Gastrocnemius medialis (tissue), 4 donors: ENCODE measurements around the gene CCDC78. TPM values are rescaled to one million over a fixed set of nuclear protein-coding genes. Genes with fewer than 3 reads are reported as not detected.

Source experiments
- ATAC-seq, 2 donors: fragments of 150-250 bp; one replicate each; pipeline ENCODE4 v1.9.1; 2016
- DNase-seq, 2 donors: peaks; one replicate each; pipeline ENCODE4 v3.0.0-alpha.2; 2019
- H3K27ac ChIP-seq, 4 donors: fragments of 200-600 bp; sonication (generic); 1 replicate in 1 of 4; 2 replicates in 3 of 4; pipeline ENCODE4 v1.5.1; 2016 to 2018; ENCODE audit warnings: mild to moderate bottlenecking in 2 of 4, moderate library complexity in 1 of 4
- H3K27me3 ChIP-seq, 3 donors: fragments of 200-600 bp; sonication (generic) in 2 of 3; 1 replicate in 1 of 3; 2 replicates in 2 of 3; pipeline versions ENCODE4 v1.5.1 to v1.6.0; 2016 to 2019; ENCODE audit warnings: mild to moderate bottlenecking in 1 of 3, moderate library complexity in 1 of 3
- H3K36me3 ChIP-seq, 2 donors: fragments of 200-600 bp; sonication (generic) in 1 of 2; one replicate each; pipeline ENCODE4 v1.5.1; 2017 to 2018
- H3K4me1 ChIP-seq, 2 donors: fragments of 200-600 bp; sonication (generic) in 1 of 2; one replicate each; pipeline ENCODE4 v1.5.1; 2016 to 2017; ENCODE audit warnings: mild to moderate bottlenecking in 2 of 2
- H3K4me3 ChIP-seq, 4 donors: fragments of 200-600 bp; sonication (generic) in 3 of 4; 1 replicate in 1 of 4; 2 replicates in 3 of 4; pipeline ENCODE4 v1.5.1; 2016 to 2019; ENCODE audit warnings: mild to moderate bottlenecking in 2 of 4
- H3K9me3 ChIP-seq, 3 donors: fragments of 200-600 bp; sonication (generic) in 2 of 3; 1 replicate in 1 of 3; 2 replicates in 2 of 3; pipeline ENCODE4 v1.5.1; 2016 to 2019
- CTCF ChIP-seq, 5 experiments: fragments of 450-650 bp in 3 of 5; fragments of 200-600 bp in 2 of 5; sonication (generic) in 2 of 5; IDR thresholded peaks in 4 of 5; conservative IDR thresholded peaks in 1 of 5; 1 replicate in 4 of 5; 2 replicates in 1 of 5; pipeline ENCODE4 v1.5.1; 2016 to 2019; ENCODE audit warnings: antibody characterized with exemption in 5 of 5, mild to moderate bottlenecking in 3 of 5, moderate library complexity in 3 of 5
- POLR2A ChIP-seq, 2 donors: fragments of 450-650 bp; IDR thresholded peaks; one replicate each; pipeline ENCODE4 v1.6.1; 2017; ENCODE audit warnings: antibody characterized with exemption in 2 of 2, mild to moderate bottlenecking in 2 of 2, moderate library complexity in 2 of 2
- in situ Hi-C, 4 donors: fragments of 200-750 bp; cut with MboI; loops; one replicate each; pipeline versions ENCODE4 v1.15.0 to v1.8.0; 2017; ENCODE audit warnings: low sequenced_read_pairs in 4 of 4
- intact Hi-C: fragments of 100-400 bp; cut with DNase I; formaldehyde crosslinking; loops from one replicate; pipeline ENCODE4 v1.15.1; 2023; ENCODE audit warnings: low total_unique reads
- total RNA-seq, 4 donors: library from RNA; depleted of rRNA; stranded (reverse); fragments of >200 nt; gene quantifications; one replicate each; pipeline versions ENCODE4 v1.1.0 to v1.2.3, GENCODE V29; 2016

CCDC78 gene
- total RNA-seq, 4 donors from 2014 or later = not detected

- ATAC-seq = no peak
- Histone ChIP-seq H3K36me3 (no peaks in the 10 kb centered on the region), H3K9me3 (no peaks in the 10 kb centered on the region), H3K4me1 (no peaks in the 10 kb centered on the region), H3K4me3 (no peak overlapping the region), H3K27me3 (peaks cover 0 to 19% (median 15%) of the 10 kb centered on the region in 3 donors), H3K27ac (no peak overlapping the region)
- in situ Hi-C loops (no loop called here), intact Hi-C loops (no loop called here)
- DNase-seq = no peak
- TF ChIP-seq CTCF (IDR thresholded peaks at IDR 0.05 in 4 of 5, conservative IDR thresholded peaks at IDR 0.05 in 1 of 5) (no peak), POLR2A (IDR thresholded peaks at IDR 0.05) (no peak)
These were observed 35.6 kb upstream of the CCDC78 start for GRCh38 chr16:761625-762513.

GRCh38 chr16:760545-761343 lies 34.5 kb upstream of the CCDC78 start, which contains the start of gene MSLN:
Gene MSLN (plus strand): TSS chr16:760734. CDS start chr16:762681, 1,947 bp downstream.
- H3K36me3 ChIP-seq = no peaks in the 10 kb centered on the region
- intact Hi-C loops = no loop called here
- no peaks in the 10 kb centered on the region for H3K4me1 ChIP-seq
- in situ Hi-C loops = no loop called here
- DNase-seq (no peak), ATAC-seq (no peak)
- H3K9me3 ChIP-seq = no peaks in the 10 kb centered on the region
- H3K27me3 ChIP-seq = peaks cover 0 to 19% (median 18%) of the 10 kb centered on the region in 3 donors
- no peak for TF ChIP-seq CTCF (IDR thresholded peaks at IDR 0.05 in 4 of 5, conservative IDR thresholded peaks at IDR 0.05 in 1 of 5)
- no peak for TF ChIP-seq POLR2A (IDR thresholded peaks at IDR 0.05)
- no peak within 1 kb of the TSS for H3K27ac ChIP-seq
- H3K4me3 ChIP-seq = no peak within 1 kb of the TSS

- Histone ChIP-seq H3K4me1 (no peaks in the 10 kb centered on the region), H3K27me3 (peaks cover 0 to 22% (median 15%) of the 10 kb centered on the region in 3 donors), H3K4me3 (no peak overlapping the region), H3K27ac (no peak overlapping the region), H3K36me3 (no peaks in the 10 kb centered on the region), H3K9me3 (no peaks in the 10 kb centered on the region)
- TF ChIP-seq POLR2A (IDR thresholded peaks at IDR 0.05) (no peak), CTCF (IDR thresholded peaks at IDR 0.05 in 4 of 5, conservative IDR thresholded peaks at IDR 0.05 in 1 of 5) (no peak)
- no peak for ATAC-seq
- in situ Hi-C loops (no loop called here), intact Hi-C loops (no loop called here)
- no peak for DNase-seq
These were observed 33.8 kb upstream of the CCDC78 start for GRCh38 chr16:760065-760464.

GRCh38 chr16:759110-759910 lies 33.1 kb upstream of the CCDC78 start:
- DNase-seq = no peak
- intact Hi-C loops = no loop called here
- no peak for ATAC-seq
- Histone ChIP-seq H3K36me3 (no peaks in the 10 kb centered on the region), H3K9me3 (no peaks in the 10 kb centered on the region), H3K4me1 (no peaks in the 10 kb centered on the region), H3K27me3 (peaks cover 0 to 22% (median 16%) of the 10 kb centered on the region in 3 donors), H3K27ac (no peak overlapping the region), H3K4me3 (no peak overlapping the region)
- in situ Hi-C loops = no loop called here
- TF ChIP-seq POLR2A (IDR thresholded peaks at IDR 0.05) = no peak
- TF ChIP-seq CTCF (IDR thresholded peaks at IDR 0.05 in 4 of 5, conservative IDR thresholded peaks at IDR 0.05 in 1 of 5) = no peak
